GM19372 (cell line): ENCODE results near the gene CEP128.
"Not testable (repeated sequence)": the region's sequence is repeated elsewhere in the genome, so short reads cannot be mapped to it uniquely, and the experiment has no call there.

Experiments
- ATAC-seq: cut with Tn5 transposase; IDR thresholded peaks from one replicate; pipeline ENCODE4 v1.9.1; 2021; ENCODE audit warnings: mild to moderate bottlenecking, low read depth, moderate library complexity; ENCODE audit not compliant: unreplicated experiment

The CEP128 gene

DNA sequence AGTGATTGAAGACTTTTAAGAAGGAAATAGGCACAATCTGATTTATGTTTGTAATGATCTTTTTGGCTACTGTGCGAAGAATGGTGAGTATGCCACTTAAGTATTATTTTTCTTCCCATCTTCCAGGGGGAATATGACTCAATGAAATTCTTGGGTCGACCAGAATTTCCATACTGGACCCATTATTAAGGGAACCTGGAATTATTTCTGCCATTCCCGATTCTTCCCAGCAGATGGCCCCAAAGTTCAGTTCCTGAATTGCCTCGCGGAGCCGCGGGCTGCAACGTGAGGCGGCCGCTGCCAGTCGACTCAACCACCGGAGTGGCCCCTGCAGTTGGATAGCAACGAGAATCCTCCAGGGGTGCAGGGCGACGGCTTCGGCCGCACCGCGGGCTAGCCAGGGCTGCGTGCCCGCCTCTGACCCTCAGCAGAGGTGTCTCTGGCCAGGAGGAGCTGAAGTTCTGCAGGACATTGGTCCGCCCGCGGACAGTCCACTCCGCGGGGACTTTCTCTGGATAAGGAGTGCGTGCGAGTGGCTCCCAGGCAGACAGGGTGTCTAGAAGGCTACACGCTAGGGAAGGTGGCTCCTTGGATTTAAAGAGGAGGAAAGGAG lies 13.3 kb upstream of the CEP128 start:
- ATAC-seq, result no peak

DNA sequence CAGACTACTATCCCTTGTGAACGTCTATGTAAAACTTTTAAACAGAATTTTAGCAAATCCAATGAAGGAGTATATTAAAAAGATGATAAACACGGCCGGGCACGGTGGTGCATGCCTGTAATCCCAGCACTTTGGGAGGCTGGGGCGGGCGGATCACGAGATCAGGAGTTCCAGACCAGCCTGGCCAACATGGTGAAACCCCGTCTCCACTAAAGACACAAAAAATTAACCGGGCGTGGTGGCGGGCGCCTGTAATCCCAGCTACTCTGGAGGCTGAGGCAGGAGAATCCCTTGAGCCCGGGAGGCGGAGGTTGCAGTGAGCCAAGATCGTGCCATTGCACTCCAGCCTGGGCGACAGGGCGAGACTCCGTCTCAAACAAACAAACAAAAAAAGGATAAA lies 11.7 kb upstream of the CEP128 start:
- not testable (repeated sequence) for ATAC-seq

DNA sequence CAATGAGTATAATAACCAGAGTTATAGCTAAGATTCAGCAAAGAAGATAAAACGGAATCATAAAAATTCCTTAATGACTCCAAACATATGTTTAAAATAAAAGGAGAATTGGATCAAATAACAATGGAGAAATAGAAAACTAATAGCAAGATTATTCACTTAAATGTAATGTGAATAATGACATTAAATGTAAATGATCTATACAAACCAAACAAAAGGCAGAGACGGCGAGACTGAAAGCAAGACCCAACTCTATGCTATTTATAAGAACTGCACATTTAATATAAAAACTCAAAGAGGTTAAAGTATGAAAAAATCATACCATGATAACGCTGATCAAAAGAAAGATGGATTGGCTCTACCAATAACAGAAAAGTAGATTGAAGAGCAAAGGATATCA lies 10.0 kb upstream of the CEP128 start:
- ATAC-seq, result no peak

DNA sequence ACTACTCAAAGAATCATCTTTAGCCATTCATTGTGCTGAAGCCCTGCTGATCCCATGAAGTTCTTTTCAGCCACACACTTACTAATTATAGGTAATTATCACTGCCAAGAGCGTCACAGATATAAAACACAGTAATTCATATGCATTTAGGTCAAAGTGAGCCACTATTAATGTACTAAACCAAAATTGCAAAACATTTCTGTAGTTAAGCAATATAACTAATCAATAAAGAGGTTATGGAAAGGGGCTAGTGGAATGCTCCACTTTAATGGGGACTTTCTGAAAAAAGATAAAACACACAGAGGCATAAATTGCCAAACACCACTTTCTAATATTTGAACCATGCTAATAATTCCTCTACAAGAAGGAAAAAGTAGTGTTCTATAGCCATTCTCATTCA lies 6.8 kb upstream of the CEP128 start:
- no peak for ATAC-seq

DNA sequence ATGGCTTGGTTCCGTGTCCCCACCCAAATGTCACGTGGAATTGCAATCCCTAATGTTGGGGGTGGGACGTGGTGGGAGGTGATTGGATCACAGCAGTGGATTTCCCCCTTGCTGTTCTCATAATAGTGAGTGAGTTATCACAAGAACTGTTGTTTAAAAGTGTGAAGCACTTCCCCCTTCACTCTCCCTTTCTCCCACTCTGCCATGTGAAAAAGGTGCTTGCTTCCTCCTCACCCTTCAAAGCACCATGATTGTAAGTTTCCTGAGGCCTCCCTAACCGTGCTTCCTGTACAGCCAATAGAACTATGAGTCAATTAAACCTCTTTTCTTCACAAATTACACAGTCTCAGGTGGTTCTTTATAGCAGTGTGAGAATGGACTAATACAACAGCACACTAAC lies 5.3 kb upstream of the CEP128 start:
- ATAC-seq, result no peak

DNA sequence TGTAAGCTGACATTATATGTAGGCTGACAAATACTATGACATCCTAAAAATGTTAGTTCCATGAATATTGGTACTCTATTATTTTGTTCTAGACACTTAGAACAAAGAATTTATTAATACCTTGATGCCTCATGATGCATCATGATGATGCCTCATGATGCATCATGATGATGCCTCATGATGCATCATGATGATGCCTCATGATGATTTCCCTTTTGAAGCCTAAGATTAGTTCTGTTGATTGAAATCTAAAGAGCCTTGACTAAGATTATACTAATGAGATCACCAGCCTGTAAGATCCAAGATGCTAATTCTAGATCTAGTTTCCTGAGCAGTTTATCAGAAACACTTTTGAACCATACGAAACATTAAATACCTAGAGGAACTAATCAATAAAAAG lies 4.6 kb upstream of the CEP128 start:
- ATAC-seq, result no peak

DNA sequence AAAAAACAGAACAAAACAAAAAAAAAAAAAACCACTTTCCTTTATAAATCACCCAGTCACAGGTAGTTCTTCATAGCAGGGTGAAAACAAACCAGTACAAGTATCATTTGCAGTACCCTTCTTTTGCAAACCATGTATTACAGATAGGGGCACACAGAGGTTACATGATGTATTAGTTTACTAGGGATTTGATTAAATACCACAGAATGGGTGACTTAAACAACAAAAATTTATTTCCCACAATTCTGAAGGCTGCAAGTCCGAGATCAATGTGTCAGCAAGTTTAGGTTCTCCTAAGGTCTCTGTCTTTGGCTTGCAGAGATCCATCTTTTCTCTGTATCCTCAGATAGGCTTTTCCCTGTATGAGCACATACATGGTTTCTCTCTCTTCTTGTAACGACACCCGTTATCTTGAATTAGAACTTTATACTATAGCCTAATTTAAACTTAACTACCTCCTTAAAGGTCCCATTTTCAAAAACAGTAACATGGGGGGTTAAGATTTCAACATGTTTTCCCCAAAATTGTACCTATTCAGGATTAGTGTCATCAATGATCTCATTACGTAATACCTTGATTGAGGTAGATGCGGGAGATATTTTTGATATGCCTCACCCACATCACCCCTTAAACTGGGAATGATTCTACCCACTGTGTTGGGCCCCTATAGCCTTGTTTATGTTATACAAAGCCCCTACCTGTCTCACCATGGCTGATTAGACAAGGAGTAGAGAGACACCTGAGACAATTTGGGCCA lies 3.5 kb upstream of the CEP128 start:
- no peak for ATAC-seq

DNA sequence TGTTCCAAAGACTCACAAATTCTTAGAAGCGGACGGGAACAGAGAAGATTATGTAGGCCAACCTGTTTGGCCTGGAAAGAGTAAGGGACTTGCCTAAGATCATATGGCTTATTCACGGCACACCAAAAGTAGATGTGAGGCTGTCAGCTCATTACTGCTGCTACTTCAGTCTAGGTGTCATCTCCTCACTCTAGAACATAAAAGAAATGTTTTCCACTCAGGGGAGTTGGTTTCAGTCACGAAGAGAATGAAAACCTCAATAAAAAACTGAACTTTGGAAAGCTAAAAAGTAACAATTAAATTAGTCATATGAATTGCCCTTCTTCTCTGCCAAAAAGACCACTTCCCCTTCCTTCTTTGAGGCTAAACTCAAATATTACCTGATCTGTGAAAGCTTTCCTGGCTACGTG lies 658 bp upstream of the CEP128 start:
- peak; percentile 5 for ATAC-seq

DNA sequence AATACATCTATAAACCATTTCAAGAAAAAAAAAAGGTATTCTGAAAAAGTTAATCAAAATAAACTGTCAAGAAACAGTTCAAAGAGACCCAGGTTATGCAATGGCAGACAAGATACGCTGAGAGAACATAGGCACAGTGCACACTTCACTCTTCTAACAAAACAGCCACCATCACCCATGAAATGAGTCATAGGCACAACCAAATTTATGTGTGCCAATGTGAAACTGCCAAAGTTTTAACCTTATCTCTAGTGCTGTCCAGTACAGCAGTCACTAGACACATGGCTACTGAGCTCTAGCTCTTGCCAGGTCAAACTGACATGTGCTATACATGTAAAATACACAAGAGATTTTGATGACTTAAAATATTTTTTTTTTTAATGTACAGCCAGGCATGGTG lies 1.4 kb downstream of the CEP128 start:
- no peak for ATAC-seq

DNA sequence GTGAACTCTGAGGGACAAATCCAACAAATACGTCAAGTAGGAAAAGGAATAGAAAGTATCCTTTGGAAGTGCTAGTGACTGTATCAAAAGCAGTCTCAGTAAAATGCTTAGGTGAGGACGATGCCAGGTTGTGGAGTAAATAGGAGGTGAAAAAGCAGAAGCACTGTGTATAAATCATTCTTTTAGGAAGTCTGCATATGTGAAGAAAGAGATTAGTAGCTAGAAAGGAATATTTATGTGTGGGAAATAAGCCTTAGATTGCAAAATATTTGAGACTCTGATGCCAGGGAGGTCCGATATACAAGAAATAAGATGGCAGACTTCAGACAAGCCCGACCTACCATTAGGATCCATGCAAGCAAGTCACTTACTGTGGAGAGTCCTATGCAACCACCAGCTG lies 7.9 kb downstream of the CEP128 start:
- ATAC-seq, result no peak

DNA sequence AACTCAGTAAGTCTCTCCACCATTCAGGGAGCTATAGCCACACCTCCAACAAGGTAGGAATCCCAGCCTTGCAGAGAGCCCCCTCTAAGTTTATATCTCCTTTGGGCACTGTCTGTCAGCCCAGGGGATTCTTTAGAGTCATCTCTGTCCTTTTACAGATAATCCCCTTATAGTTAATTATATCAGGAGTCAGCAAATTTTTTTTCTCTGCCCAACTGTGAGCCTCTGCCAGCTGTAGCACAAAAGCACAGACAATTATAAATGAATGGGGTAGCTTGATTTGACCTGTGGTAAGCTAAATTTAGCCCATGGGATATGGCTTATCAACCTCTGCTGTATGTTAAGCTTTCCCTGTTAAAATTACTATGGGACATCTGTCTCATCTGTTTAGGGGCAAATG lies 8.3 kb downstream of the CEP128 start:
- no peak for ATAC-seq

DNA sequence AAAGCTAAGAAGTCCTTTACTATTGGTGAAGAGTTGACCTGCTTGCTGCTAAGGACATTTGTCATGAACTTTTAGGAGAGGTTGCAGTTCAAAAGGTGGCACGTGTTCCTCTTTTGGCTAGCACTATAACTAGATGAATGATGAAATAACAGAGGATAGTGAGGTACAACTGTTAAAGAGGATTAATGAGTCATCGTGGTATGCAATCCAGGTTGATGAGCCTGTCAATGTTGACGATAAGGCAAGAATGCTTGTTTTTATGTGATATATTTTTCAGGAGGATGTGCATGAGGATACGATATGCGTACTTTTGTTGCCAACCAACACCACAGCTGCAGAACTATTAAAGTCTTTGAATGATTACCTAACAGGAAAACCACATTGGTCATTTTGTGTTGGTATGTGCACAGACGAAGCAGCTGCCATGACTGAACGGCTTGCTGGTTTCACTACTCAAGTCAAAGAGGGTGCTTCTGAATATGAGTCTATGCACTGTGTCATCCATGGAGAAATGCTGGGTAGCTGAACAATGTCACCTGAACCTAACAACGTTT lies 10.6 kb downstream of the CEP128 start:
- peak; percentile 93 for ATAC-seq

DNA sequence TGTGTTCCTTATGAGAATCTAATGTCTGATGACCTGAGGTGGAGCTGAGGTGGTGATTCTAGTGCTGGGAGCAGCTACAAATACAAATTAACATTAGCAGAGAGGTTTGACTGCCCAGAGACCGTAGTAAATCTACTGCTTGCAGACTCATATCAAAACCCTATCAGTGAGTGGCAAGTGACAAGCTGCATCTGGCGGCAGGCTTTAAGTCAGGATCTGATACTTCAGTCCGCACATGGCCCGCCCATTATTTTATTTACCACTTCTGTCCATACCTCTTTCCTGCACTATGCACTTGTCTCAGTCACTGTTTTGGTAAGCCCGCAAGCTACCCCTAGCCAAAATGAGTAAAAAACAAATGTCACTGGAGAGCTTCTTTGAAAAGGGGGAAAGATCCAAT lies 11.4 kb downstream of the CEP128 start:
- ATAC-seq, result no peak

DNA sequence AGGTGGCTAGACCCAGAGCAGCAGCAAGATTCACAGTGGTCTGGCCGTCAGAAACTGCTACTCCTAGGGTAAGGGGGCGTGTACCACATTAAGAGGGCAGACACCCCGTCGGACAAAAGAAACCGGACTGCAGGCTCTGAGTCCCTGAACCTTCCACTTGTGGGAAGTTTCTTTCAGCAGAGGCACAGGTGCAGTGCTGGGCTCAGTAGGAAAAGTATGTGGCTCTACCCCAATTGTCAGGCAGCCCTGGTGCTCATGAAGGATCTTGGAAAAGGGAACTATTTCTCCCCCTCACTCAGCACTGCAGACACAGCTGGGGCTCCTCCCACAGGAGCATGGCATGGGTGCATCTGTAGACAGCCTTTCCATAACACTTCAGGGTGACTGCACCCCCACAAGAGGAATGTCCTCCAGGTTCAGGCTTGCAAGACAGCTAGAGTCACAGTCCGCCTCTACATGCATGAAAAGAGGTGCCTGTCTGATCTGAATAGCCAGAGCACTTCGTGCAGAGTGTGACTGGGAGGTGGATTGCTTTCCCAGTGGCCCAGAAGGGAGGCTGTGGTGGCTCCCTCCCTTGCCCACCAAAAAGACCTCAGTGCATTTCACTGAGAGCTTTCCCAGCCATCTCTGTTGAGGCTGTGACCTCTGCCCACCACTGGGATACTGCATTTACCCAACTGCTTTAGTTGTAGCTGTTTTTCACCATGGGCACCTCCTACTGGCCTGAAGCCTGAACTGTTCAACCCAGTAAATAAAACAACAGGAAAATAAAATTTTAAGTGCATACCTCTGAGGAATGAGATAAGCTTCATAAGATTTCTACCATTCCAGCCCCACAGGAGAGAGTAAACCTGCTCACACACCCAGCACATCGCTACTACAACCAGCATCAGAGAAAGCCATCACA lies 14.2 kb downstream of the CEP128 start:
- no peak for ATAC-seq

DNA sequence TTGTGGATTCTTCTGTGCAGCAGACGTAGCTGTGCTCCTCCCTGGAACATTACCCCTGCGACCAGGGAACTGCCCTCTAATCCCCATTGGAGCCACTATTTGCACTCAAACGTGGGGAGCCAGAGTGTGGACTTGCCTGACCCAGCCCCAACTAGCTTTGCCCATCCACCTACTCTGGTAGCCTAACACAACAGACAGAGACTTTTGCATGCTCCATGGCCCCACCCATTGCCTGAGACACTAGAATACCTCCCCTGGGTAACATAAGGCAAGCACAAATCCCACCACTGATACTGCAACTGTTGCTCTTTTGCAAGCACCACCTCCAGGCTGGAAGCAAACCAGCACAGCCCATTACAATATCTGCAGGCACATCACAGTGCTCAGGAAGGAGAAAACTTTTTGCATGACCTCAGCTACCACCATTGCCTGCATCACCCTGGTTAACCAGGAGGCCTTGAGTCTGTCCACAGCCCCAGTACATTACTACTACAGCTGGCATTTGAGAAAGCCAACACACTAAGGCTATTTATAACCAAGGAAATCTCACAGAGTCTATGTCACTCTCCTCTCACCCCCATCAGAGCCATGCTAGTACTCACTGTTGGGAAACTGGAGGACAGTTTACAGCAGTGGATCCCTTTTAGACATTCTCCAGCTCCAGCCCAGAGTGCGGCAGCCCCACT lies 15.0 kb downstream of the CEP128 start:
- no peak for ATAC-seq

DNA sequence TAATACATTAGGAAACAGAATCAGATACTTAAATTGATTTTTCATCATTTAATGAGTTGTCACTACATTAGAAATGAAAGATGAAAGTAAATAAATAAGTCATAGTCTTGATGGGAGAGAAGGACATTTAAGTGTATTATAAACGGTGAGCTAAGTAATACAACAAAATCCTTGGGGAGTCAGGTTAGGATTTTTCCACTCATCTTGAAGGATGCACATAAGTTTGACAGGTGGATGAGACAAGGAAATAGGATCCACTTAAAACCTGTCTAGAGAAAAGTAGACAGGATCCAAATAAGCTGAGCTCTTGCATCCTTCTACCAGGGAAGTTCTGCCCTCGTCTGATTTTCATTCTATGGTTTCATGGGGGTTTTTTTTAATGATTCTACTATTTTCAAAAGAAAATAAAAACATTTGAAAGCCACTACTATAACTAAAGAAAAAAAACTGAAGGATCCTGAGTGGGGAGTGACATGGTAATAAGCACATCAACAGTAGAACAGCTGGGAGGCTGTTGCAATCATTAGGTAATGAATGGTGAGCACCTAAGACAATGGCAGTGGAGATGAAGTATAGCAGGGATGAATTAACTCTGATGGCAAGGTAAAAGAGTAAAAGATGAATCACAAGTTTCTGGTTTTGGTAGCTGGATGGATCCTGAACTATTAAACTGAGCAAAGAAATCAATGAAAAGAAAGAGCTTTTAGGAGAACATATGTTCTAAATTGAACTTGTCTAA lies 17.0 kb downstream of the CEP128 start:
- no peak for ATAC-seq

DNA sequence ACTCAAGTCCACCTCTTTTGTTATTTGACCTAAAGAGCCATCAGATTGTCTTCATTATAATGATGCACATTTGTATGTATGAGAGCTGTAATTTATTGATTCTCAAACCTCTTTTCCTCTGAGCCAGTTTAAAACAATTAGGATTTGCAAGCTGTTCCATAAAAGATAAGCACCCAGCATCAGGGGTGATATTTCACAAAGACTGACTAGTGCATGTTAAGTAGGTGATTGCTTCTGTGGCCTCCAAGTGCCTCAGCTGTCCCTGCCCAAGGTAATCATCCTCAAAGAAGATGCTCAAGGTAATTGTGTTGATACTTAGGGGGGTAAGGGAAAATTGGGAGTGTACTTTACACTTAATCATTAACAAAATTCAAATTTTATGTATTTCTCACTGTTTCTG lies 18.2 kb downstream of the CEP128 start:
- ATAC-seq, result no peak

DNA sequence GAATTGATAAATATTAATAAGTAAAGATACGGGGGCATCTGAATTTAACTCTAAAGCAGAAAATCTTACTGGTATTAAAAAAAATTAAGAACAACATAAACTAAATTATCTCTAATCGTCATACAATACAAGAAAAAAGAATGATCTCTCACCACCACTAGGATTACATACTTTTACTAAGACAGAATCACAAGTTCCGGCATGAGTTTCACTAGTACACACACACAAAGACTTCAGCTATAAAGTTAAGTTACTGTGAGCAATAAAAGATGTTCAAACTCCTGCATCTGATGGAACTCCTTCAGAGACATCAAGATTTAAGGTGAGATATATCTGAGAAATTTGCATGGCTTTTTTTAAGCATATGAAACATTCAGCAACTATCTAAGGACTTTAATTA lies 21.9 kb downstream of the CEP128 start:
- ATAC-seq, result no peak

DNA sequence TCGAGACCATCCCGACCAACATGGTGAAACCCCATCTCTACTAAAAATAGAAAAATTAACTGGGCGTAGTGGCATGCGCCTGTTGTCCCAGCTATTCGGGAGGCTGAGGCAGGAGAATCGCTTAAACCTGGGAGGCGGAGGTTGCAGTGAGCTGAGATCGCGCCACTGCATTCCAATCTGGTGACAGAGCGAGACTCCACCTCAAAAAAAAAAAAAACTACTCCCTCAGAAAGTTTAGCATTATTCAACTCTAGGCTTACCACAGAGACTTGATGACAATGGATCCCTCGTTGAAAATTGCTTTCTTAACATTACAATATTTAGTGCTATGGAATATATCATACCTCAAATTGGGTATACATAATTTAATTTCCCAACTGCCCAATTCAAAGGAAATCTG lies 29.5 kb downstream of the CEP128 start:
- ATAC-seq, result not testable (repeated sequence)

DNA sequence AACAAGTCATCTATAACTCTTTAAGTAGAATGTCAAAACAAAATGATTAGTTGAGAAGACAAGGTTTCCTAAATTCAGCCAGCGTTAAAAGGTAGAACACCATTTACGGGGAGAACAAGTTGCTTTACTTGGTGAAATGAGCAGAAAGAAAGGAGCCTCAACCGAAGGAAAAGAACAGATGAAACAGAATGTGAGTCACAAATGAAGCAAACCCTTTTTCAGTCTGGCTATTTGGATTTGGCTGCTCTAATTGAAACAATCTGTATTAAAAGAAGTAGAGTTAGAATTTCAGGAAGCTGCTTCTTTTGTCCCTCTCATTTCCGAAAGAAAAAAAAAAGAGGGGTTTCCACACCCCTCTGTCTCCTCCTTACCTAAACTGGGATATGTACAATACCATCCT lies 34.6 kb downstream of the CEP128 start:
- ATAC-seq, result no peak
